Sigmoid colon (tissue), 7 donors: ENCODE measurements around the gene WDR11. TPM values are rescaled to one million over a fixed set of nuclear protein-coding genes. Genes with fewer than 3 reads are reported as not detected.

Experiments used
- DNase-seq: peaks from one replicate; pipeline ENCODE4 v3.0.0-alpha.2; 2019
- H3K27ac ChIP-seq, 4 donors: fragments of 200-600 bp; sonication (generic); one replicate each; pipeline ENCODE4 v1.5.1; 2016 to 2019; ENCODE audit warnings: mild to moderate bottlenecking in 1 of 4
- H3K27me3 ChIP-seq, 3 donors: fragments of 200-600 bp; sonication (generic); one replicate each; pipeline ENCODE4 v1.5.1; 2019; ENCODE audit warnings: mild to moderate bottlenecking in 1 of 3
- H3K36me3 ChIP-seq, 4 donors: fragments of 200-600 bp; sonication (generic); one replicate each; pipeline ENCODE4 v1.5.1; 2016 to 2019
- H3K4me1 ChIP-seq, 4 donors: fragments of 200-600 bp; sonication (generic); one replicate each; pipeline ENCODE4 v1.5.1; 2017 to 2019
- H3K4me3 ChIP-seq, 4 donors: fragments of 200-600 bp; sonication (generic); one replicate each; pipeline ENCODE4 v1.5.1; 2017 to 2019; ENCODE audit warnings: mild to moderate bottlenecking in 2 of 4, moderate library complexity in 1 of 4
- H3K9me3 ChIP-seq, 4 donors: fragments of 200-600 bp in 3 of 4; sonication (generic) in 3 of 4; one replicate each; pipeline versions ENCODE4 v1.5.1 to v1.6.1; 2013 to 2019
- EP300 ChIP-seq, 4 donors: sonication (generic); formaldehyde crosslinking; IDR thresholded peaks; one replicate each; pipeline ENCODE4 v1.6.1; 2017; ENCODE audit warnings: antibody characterized with exemption in 4 of 4
- POLR2A ChIP-seq, 2 donors: fragments of 450-650 bp; IDR thresholded peaks; one replicate each; pipeline ENCODE4 v1.6.1; 2016; ENCODE audit warnings: antibody characterized with exemption in 2 of 2, mild to moderate bottlenecking in 2 of 2, moderate library complexity in 2 of 2
- POLR2AphosphoS5 ChIP-seq, 4 donors: sonication (generic); formaldehyde crosslinking; IDR thresholded peaks; one replicate each; pipeline ENCODE4 v1.6.1; 2017; ENCODE audit warnings: antibody characterized with exemption in 4 of 4
- WGBS, 2 donors: extraction: QIAGEN DNeasy Blood & Tissue Kit; methylation state at CpG; one replicate each; pipeline ENCODE4 v1.1.7; 2013; 5-methylcytosine and 5-hydroxymethylcytosine counted together
- intact Hi-C: fragments of 100-400 bp; cut with DNase I; formaldehyde crosslinking; loops from one replicate; pipeline ENCODE4 v1.15.1; 2023
- polyA plus RNA-seq, 3 donors: library from polyadenylated mRNA; stranded (reverse); fragments of 200-250 nt; gene quantifications; one replicate each; pipeline ENCODE4 v1.2.3, GENCODE V29; 2013
- total RNA-seq, 4 donors: library from RNA; depleted of rRNA; stranded (reverse); fragments of >200 nt; gene quantifications; one replicate each; pipeline ENCODE4 v1.1.0, GENCODE V29; 2016
- TF ChIP-seq, protein P1 (sequence below), 4 experiments: fragments of 450-650 bp in 3 of 4; fragments of 200-600 bp in 1 of 4; IDR thresholded peaks; one replicate each; pipeline ENCODE4 v1.5.1; 2016 to 2019; ENCODE audit warnings: antibody characterized with exemption in 4 of 4, mild to moderate bottlenecking in 3 of 4, moderate library complexity in 2 of 4
- donor health status: healthy with polysubstance abuse.
- donor health status: Bipolar disorder and iron deficiency.
- donor health status: healthy.

Gene WDR11
- total and polyA plus RNA-seq, 7 donors, result 18.5 to 65.1 (median 40.3) TPM

DNA sequence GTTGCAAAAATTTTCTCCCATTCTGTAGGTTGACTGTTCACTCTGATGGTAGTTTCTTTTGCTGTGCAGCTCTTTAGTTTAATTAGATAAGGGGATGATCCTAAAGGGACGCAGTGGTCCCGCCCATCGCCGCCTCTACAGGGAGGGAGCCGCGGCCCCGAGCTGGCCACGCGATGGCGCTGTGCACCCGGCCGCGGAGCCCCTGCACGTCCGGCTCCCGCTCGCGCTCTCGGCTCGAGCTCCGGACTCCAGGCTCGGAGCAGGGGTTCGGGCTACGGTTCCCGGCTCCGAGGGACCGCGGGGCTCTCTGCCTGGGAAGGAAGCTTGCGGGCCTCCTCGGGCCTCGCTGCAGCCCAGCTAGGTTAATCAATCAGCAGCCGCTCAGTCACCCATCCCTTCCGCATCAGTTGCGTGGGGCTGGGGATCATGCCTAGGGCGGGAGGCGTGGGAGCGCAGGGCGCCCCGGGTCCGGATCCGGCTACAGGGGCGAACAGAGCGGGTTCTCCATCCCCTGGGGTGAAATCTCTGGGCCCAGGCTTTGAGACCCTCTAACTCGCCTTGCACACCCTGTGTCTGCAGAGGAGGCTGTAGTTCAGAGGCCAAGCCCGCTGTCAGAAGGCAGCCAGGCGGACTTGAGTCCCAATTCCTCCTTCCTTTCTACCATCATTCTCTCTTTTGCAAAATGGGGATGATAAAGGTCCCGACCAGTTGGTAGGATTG, 97.9 kb downstream of the WDR11 start:
- Histone ChIP-seq H3K27me3 (peaks cover 0 to 12% (median 0%) of the 10 kb centered on the region in 3 donors), H3K4me3 (peak overlapping the region; percentile 12 to 50 (median 38)), H3K9me3 (peaks cover 0 to 8% (median 4%) of the 10 kb centered on the region in 4 donors), H3K36me3 (no peaks in the 10 kb centered on the region), H3K4me1 (peaks cover 0 to 27% (median 23%) of the 10 kb centered on the region in 4 donors), H3K27ac (peak overlapping the region in 1 of 4 donors; percentile 45)
- TF ChIP-seq, protein P1, sequence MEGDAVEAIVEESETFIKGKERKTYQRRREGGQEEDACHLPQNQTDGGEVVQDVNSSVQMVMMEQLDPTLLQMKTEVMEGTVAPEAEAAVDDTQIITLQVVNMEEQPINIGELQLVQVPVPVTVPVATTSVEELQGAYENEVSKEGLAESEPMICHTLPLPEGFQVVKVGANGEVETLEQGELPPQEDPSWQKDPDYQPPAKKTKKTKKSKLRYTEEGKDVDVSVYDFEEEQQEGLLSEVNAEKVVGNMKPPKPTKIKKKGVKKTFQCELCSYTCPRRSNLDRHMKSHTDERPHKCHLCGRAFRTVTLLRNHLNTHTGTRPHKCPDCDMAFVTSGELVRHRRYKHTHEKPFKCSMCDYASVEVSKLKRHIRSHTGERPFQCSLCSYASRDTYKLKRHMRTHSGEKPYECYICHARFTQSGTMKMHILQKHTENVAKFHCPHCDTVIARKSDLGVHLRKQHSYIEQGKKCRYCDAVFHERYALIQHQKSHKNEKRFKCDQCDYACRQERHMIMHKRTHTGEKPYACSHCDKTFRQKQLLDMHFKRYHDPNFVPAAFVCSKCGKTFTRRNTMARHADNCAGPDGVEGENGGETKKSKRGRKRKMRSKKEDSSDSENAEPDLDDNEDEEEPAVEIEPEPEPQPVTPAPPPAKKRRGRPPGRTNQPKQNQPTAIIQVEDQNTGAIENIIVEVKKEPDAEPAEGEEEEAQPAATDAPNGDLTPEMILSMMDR (IDR thresholded peaks at IDR 0.05), result peak; percentile 70 to 96 (median 83)
- no peak for TF ChIP-seq POLR2AphosphoS5 (IDR thresholded peaks at IDR 0.05)
- WGBS, 2 donors, result 11 to 30% methylated on average over 47 of the region's 47 CpGs
- DNase-seq, result peak; percentile 82
- intact Hi-C loops, result loop anchor here (5.0 to 10.0 kb wide), 4 partner anchors 73 to 648 kb away; partner anchors contain the start of gene FGFR2

DNA sequence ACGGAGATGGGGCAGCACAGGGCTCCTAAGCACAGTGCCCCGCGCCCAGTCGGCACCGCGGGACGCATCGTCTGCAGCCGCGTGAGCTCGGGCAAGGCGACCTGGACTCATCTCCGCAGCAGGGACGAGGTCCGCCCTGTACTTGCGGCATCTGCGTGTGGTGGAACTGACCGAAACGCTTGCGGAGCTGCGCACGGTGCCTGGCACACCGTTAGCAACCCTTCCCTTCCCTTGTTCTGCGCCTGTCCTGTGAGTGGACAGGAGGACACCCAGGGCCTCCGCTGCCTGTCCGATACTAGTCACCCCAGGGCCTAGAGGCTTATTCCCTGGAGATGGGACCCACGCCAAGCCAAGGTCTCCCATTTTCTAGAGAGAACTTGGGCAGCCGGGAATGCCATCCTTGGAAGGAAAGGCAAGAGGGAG, 98.5 kb downstream of the WDR11 start:
- H3K4me3 ChIP-seq, result peak overlapping the region in 3 of 4 donors; percentile 33 to 50 (median 44)
- peaks cover 0 to 12% (median 0%) of the 10 kb centered on the region in 3 donors for H3K27me3 ChIP-seq
- H3K27ac ChIP-seq, result no peak overlapping the region
- TF ChIP-seq POLR2AphosphoS5 (IDR thresholded peaks at IDR 0.05), result no peak
- TF ChIP-seq, protein P1 (IDR thresholded peaks at IDR 0.05), result no peak
- intact Hi-C loops, result loop anchor here (5.0 to 10.0 kb wide), 4 partner anchors 73 to 648 kb away; partner anchors contain the start of gene FGFR2
- H3K4me1 ChIP-seq, result peaks cover 0 to 27% (median 23%) of the 10 kb centered on the region in 4 donors
- H3K36me3 ChIP-seq, result no peaks in the 10 kb centered on the region
- no peak for DNase-seq
- H3K9me3 ChIP-seq, result peaks cover 0 to 8% (median 5%) of the 10 kb centered on the region in 4 donors
- 54 to 85% methylated on average over 28 of the region's 28 CpGs for WGBS, 2 donors

DNA sequence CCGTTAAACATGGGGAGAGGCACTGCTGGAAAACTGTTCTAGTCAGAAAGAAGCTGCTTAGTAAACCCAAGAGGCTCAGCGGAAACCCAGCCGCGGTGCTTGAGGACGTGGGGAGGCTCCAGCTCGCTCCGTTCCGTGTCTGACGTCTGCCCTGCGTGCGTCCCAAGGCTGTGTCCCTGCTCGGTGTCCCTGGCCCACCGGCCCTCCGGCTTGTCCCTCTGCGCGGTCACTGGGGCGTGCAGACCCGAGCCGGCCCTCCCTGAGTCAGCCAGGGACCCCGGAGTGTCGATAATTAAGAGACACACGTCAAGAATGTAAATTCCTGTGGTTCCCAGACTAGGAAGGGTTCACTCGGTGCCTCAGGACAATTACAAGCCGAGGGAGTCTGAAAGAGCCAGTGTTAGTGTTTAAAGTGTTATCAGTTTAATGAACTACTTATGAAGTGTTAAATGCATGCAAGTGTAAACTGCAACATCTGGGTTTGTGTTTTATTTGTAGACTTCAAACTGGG, 98.9 kb downstream of the WDR11 start:
- Histone ChIP-seq H3K4me1 (peaks cover 0 to 27% (median 23%) of the 10 kb centered on the region in 4 donors), H3K4me3 (no peak overlapping the region), H3K27ac (no peak overlapping the region), H3K9me3 (peaks cover 0 to 8% (median 5%) of the 10 kb centered on the region in 4 donors), H3K36me3 (no peaks in the 10 kb centered on the region), H3K27me3 (peaks cover 0 to 12% (median 0%) of the 10 kb centered on the region in 3 donors)
- TF ChIP-seq, protein P1 (IDR thresholded peaks at IDR 0.05), result no peak
- no peak for TF ChIP-seq EP300 (IDR thresholded peaks at IDR 0.05)
- no peak for TF ChIP-seq POLR2AphosphoS5 (IDR thresholded peaks at IDR 0.05)
- TF ChIP-seq POLR2A (IDR thresholded peaks at IDR 0.05), result no peak
- intact Hi-C loops, result no loop called here
- DNase-seq, result no peak
- 35 to 75% methylated on average over 24 of the region's 24 CpGs for WGBS, 2 donors

DNA sequence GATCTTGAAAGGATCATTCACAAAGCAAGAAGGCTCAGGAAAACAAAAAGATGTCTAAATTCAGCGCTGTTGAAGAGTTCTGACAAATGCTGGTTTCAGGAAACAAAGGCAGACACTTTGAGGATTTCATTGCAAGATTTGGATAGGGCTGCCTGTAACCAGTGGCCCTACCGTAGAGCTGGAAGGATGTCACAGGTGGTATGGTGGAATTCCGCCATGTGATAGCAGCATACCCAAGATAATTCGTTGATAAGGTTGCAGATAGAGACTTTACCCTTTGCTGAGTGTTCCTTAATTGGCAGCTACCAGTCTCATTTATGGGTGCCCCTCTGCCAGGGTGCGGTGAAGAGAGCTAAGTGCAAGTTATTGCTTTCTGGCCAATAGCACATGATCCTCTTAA, 100.1 kb downstream of the WDR11 start:
- intact Hi-C loops, result no loop called here
- 50 to 78% methylated on average over 5 of the region's 5 CpGs for WGBS, 2 donors
- no peak for DNase-seq
- Histone ChIP-seq H3K36me3 (no peaks in the 10 kb centered on the region), H3K4me1 (peaks cover 0 to 16% (median 14%) of the 10 kb centered on the region in 4 donors), H3K27ac (no peak overlapping the region), H3K9me3 (peaks cover 0 to 8% (median 5%) of the 10 kb centered on the region in 4 donors), H3K27me3 (peaks cover 0 to 12% (median 0%) of the 10 kb centered on the region in 3 donors), H3K4me3 (no peak overlapping the region)
- no peak for TF ChIP-seq POLR2A (IDR thresholded peaks at IDR 0.05)
- TF ChIP-seq, protein P1 (IDR thresholded peaks at IDR 0.05), result no peak
